HG03108 (cell line): ENCODE data around the gene LEO1.
"Not testable (repeated sequence)": the region's sequence is repeated elsewhere in the genome, so short reads cannot be mapped to it uniquely, and the experiment has no call there.

ENCODE experiments used
- ATAC-seq: cut with Tn5 transposase; IDR thresholded peaks from one replicate; pipeline ENCODE4 v1.9.1; 2021; ENCODE audit warnings: moderate library complexity; ENCODE audit not compliant: unreplicated experiment

Gene LEO1

DNA sequence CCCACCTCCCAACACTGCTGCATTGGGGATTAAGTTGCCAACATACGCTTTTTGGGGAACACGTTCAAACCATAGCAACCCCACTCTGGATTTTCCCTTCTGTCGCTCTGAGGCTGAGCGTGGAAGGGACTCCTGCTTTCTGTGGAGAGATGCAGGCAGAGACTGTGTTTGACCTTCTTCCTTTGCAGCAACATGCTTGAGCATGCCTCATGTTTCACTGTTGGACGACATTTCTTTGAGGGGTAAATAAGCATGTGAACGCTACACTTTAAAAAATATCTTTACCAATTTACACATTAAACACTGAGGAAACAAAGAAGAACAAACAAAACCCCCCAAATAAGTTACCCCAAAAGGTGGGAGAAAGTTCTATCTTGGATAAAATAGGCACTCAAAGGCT, 33.2 kb upstream of the LEO1 start:
- no peak for ATAC-seq

GRCh38 chr15:52003710-52004109, 32.1 kb upstream of the LEO1 start:
- no peak for ATAC-seq

DNA sequence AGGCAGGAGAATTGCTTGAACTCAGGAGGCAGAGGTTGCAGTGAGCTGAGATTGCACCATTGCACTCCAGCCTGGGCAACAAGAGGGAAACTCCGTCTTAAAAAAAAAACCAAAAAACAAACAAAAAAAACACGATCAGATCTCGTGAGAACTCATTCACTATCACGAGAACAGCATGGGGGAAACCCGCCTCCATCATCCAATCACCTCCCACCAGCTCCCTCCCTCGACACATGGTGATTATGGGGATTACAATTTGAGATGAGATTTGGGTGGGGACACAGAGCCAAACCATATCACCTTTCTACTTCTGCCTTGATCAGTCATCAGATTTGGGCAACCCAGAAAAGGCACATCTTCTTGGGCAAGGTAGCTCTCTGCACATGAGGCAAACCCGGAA, 31.5 kb upstream of the LEO1 start:
- not testable (repeated sequence) for ATAC-seq

DNA sequence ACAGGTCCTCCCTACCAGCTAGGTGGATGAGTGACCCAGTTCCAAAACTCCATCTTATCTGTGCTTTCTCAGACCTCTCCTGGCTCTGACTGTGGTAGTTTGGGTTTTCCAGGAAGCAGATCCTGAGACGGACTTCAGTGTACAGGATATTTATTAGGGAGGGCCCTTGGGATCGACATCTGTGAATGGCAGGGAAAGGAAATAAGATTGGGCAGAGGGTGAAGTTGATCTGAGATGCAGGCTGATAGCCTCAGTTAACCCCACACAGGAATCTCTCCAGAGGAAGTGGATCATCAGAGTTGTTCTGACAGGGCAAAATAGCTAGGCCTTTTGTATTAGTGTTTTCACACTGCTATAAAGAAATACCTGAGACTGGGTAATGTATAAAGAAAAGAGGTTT, 30.8 kb upstream of the LEO1 start:
- no peak for ATAC-seq

- ATAC-seq: no peak
These were observed 21.4 kb upstream of the LEO1 start for GRCh38 chr15:51992953-51993352.

DNA sequence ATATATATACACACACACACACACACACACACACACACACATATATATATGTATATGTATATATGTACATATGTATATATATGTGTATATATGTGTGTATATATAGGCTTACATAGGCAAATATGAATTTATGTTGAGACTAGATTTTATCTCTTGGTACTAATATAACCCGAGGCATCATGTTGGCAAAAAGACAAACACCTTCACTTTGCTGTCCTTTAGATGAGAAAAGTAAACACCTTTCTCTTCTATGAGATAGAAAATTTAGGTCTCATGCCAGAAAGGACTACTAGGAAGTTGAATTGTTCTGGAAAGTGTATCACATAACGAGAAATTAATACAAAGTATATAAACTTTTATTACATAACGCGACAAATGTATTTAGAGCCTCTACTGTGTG, 19.6 kb upstream of the LEO1 start:
- ATAC-seq: no peak

GRCh38 chr15:51982770-51983103, 11.2 kb upstream of the LEO1 start:
- no peak for ATAC-seq

DNA sequence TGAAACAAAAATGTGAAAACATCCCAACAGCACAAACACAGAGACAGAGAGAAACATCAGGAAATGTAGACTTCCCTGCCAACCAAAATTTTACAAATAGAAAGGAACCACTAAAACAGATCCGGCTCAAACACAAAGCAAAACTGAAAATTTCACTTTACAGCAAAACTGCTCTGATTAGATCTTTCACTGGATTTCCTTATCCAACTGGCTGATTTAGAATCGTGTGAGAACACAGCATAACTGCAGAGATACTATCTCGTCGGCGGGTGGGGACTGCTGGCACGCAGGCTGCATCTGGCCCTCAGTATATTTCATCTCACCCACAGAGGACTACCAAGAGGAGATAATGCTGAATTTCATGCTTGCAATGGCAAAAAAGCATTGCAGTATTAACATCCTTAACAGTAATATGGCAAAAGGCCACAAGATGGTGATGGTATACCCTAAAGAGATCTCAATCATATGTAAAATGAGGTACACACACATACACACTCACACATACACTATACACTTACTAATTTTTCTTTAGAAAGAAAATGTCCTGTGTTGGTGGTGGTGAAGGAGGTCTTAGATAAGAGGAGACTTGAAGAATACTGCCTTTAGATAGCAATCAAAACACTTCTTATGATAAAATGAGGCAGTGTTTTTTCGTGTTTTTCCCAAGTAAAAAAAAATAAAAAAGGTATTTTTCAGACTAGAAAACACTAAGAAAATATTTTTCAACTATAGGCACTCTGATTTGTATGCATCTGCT, 10.6 kb upstream of the LEO1 start:
- ATAC-seq: peak; percentile 94

GRCh38 chr15:51973775-51974174, 2.2 kb upstream of the LEO1 start:
- ATAC-seq: no peak

DNA sequence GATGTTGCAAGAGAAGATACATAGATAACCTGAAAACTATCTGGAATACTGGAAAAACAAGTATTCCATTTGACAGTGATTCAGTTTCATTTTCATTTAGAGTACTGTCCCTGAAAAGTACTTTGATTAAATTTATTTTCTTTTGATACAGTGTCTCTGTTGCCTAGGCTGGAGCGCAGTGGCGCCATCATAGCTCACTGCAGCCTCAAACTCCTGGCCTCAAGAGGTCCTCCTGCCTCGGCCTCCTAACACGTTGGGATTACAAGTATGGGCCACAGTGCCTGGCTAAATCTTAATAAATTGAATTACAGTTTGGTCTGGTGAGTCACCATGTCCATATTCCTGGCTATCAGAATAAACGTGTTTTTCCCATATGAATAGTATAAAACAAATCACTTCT, 1.6 kb upstream of the LEO1 start:
- no peak for ATAC-seq

DNA sequence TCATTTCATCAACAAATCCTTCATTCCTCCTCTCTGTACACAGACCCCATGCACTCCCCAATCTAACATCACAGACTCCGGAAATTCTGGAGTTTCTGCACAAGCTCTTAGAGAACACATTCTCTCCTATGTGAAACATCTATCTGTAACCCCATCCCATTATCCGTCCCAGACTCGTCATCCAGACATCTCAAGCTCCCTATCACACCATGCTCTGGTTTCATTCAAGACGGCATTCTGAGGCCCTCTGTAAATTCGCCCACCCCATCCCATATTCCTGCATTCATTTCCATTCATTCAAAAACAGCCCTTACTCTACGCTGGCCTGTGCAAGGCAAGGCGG, 575 bp downstream of the LEO1 start:
- ATAC-seq: no peak

DNA sequence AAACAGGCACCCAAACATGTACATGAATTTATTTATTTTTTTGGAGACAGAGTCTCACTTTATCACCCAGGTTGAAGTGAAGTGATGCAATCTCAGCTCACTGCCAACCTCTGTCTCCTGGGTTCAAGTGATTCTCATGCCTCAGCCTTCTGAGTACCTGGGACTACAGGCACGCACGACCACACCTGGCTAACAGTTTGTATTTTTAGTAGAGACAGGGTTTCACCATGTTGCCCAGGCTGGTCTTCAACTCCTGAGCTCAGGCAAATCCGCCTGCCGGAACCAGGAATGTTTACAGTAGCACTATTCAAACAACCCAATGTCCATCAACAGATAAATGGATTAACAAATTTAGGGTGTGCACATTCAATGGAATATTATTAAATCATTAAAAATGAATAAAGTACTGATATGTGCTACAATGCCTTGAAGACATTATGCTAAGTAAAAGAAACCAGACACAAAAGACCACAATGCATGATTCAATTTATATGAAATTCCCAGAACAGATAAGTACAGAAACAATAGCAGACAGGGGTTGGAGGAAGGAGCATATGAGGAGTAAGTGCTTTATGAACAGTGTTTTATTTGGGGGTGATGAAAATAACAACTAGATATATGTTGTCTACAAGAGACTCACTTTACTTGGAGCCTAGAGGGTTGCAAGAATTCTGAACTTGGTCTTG, 1.3 kb downstream of the LEO1 start:
- ATAC-seq: no peak

DNA sequence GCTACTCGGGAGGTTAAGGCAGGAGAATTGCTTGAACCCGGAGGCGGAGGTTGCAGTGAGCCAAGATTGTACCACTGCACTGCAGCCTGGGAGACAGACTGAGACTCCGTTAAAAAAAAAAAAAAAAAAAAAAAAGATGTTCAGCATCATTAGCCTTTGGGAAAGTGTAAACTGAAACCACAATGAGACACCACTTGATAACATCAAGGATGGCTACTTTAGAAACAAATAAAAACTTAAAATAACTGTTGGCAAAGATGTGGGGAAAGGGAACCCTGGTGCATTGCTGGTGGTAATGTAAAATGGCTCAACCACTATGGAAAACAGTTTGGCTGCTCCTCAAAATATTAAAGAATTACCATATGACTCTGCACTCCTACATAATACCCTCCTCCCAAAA, 1.9 kb downstream of the LEO1 start:
- no peak for ATAC-seq

- no peak for ATAC-seq
These were observed 4.0 kb downstream of the LEO1 start for GRCh38 chr15:51967583-51967982.

GRCh38 chr15:51966192-51966591, 5.4 kb downstream of the LEO1 start:
- ATAC-seq: no peak

DNA sequence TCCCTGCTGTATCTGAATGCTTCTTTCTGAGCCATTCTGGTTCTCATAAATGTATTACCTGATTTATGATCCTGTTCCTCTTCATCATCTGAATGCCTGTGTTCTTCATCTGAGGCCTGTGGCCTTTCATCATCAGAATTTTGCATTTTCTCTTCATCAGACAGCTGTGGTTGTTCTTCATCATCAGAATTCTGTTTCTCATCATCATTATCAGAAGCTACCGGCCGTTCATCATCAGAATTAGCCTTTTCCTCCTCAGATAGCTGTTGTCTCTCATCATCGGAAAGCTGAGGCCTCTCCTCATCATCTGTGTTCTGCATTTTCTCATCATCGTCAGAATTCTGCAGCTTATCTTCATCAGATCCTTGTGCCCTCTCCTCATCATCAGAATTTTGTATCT, 5.9 kb downstream of the LEO1 start:
- no peak for ATAC-seq

DNA sequence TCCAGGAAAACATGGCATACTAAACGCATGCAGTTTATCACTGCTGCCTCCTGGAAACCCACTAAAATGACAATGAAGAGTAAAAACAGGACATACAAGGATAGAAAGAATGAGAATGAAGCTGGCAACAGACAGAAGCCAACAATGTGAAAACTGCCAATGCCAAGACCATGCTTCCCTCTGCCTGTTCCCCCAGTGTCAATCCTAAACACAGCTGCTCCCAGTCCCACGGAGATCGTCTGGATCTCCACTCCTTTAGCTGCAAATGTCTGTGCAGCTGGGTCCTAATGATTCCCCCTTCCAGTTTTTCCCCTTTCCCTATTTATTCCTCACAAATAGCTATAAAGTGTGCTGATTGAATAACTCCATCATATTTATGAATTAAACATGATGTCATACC, 16.1 kb downstream of the LEO1 start:
- ATAC-seq: no peak

- no peak for ATAC-seq
These were observed 18.8 kb downstream of the LEO1 start for GRCh38 chr15:51952805-51953204.

- no peak for ATAC-seq
These were observed 24.5 kb downstream of the LEO1 start for GRCh38 chr15:51947124-51947523.

GRCh38 chr15:51939216-51939615, 32.4 kb downstream of the LEO1 start:
- ATAC-seq: no peak

- ATAC-seq: no peak
These were observed 33.3 kb downstream of the LEO1 start for GRCh38 chr15:51938286-51938685.

- ATAC-seq: no peak
These were observed 35.5 kb downstream of the LEO1 start for GRCh38 chr15:51936105-51936478.

DNA sequence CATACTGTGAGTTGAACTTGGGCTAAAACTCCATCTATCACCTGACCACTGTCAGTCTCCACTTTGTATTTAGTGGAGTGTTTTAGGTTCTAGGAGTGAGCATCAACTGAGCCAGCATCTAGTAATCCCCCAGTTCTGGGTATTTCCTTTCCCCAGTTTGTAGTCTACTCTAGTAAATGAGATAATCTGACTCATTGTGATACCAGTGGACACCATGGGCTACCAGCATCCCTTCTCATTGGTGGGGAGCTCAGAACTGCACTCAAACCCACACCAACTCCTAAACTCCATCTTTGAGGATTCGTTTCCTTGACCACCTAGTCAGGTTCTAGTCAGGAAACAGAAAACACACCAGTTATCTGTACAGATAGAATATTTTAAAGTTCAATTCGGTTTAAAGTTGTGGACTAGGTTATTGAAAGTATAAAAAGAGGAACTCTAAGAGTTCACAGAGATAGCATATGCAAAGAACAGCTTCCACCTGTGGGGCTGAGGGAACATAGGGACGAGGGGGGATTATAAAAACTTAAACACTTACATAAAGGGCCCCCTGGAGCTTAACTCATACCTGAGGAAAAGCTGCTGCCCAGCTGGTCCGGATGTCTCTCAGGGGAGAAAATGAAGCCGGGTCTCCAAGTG, 36.0 kb downstream of the LEO1 start:
- peak; percentile 78 for ATAC-seq
